Endometrial microvascular endothelial cells (primary cell): ENCODE results near the gene LYST. TPM values are rescaled to one million over a fixed set of nuclear protein-coding genes. Genes with fewer than 3 reads are reported as not detected.
"Not testable (repeated sequence)": the region's sequence is repeated elsewhere in the genome, so short reads cannot be mapped to it uniquely, and the experiment has no call there.

Experiments used
- in situ Hi-C: cut with HindIII; loops from 2 replicates; pipeline ENCODE4 v1.10.0; 2017; ENCODE audit warnings: low sequenced_read_pairs, low pct_unique_long_range_greater_than_20kb; ENCODE audit errors: inconsistent ontology term
- total RNA-seq: library from RNA; depleted of rRNA; stranded (reverse); fragments of >200 nt; gene quantifications from one replicate; pipeline ENCODE4 v1.2.3, GENCODE V29; 2015; ENCODE audit errors: inconsistent ontology term

LYST gene, protein sequence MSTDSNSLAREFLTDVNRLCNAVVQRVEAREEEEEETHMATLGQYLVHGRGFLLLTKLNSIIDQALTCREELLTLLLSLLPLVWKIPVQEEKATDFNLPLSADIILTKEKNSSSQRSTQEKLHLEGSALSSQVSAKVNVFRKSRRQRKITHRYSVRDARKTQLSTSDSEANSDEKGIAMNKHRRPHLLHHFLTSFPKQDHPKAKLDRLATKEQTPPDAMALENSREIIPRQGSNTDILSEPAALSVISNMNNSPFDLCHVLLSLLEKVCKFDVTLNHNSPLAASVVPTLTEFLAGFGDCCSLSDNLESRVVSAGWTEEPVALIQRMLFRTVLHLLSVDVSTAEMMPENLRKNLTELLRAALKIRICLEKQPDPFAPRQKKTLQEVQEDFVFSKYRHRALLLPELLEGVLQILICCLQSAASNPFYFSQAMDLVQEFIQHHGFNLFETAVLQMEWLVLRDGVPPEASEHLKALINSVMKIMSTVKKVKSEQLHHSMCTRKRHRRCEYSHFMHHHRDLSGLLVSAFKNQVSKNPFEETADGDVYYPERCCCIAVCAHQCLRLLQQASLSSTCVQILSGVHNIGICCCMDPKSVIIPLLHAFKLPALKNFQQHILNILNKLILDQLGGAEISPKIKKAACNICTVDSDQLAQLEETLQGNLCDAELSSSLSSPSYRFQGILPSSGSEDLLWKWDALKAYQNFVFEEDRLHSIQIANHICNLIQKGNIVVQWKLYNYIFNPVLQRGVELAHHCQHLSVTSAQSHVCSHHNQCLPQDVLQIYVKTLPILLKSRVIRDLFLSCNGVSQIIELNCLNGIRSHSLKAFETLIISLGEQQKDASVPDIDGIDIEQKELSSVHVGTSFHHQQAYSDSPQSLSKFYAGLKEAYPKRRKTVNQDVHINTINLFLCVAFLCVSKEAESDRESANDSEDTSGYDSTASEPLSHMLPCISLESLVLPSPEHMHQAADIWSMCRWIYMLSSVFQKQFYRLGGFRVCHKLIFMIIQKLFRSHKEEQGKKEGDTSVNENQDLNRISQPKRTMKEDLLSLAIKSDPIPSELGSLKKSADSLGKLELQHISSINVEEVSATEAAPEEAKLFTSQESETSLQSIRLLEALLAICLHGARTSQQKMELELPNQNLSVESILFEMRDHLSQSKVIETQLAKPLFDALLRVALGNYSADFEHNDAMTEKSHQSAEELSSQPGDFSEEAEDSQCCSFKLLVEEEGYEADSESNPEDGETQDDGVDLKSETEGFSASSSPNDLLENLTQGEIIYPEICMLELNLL (N-terminal part only)
- total RNA-seq = 4.3 TPM

DNA sequence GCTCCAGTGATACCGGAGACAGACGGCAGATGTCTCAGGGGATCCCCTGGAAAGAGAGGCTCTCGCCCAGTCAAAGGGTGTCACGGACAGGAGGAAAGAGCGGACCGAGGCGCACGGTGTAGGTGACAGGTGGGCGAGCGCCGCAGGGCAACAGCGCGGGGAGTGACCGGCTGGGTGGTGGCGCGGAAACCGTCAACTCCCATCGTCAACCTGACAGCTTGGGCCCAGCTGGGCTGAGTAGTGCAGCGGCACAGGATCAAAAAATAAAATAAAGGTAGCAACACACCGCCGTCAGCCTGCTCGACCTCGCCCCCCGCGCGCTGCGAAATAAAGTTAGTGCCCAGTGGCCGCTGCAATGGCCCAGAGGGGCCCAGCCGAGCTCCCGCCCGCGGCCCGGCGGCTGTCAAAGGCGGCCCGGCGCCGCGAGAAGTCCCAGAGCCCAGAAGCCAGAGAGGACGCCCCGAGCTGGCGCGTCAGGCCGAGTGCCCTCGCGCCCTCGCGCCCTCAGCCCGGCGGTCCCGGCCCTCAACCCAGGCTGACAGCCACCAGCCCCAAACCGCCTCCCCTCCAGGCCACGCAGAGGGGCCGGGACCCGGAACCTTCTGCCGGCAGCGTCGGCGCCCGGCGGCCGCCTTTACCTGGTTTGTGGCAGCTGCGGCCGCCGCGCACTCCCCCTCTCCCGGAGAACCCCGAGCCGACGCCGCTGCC, at the start of gene LYST:
LYST (minus strand) TSS at position 702 of the 708 bp plus-strand sequence. CDS start 36,489 bp downstream, outside the sequence.
- in situ Hi-C loops = no loop called here

DNA sequence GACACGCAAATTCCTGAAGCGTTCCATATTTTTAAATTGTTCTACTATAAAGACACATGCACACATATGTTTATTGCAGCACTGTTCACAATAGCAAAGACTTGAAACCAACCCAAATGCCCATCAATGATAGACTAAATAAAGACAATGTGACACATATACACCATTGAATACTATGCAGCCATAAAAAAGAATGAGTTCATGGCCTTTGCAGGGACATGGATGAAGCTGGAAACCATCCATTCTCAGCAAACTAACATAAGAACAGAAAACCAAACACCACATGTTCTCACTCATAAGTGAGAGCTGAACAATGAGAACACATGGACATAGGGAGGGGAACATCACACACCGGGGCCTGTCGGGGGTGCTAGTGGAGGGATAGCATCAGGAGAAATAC, 48.8 kb upstream of the LYST start:
- in situ Hi-C loops = not testable (repeated sequence)

DNA sequence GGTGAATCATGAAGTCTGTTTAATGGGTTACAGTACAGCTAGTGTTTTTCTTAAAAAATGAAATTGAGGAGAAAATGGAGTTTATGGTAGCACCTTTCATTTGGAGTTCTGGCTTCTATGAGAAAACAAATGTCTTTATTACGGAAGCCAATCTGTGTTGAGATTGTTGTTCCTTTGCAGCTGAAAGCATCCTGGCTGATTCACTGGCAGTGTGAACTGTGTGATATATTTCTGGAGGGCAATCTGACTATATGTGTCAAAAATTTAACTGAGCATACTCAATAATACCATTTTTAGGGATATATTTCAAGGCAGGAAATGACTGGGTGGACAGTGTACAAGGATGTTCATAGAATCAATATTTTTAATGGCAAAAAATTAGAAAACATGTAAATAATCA, 46.6 kb upstream of the LYST start:
- in situ Hi-C loops = no loop called here

DNA sequence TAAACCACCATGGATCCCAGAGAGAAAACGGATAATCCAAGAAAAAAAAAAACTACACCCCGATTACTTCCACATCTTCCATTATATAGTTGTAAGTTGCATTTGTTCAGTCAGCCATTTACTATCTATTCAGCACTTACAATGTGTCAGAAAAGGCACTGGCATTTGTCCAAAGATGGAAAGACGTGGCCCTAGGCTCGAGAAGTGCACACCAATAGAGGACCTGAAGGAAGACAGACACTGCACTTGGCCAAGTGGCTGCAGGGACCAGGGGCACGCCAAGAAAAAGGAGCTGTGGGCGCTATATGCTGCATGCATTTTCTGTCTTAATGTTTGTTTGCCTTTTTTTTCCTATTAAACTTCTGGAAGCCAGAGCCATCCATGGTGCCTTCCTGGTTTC, 45.2 kb upstream of the LYST start:
- in situ Hi-C loops = no loop called here

DNA sequence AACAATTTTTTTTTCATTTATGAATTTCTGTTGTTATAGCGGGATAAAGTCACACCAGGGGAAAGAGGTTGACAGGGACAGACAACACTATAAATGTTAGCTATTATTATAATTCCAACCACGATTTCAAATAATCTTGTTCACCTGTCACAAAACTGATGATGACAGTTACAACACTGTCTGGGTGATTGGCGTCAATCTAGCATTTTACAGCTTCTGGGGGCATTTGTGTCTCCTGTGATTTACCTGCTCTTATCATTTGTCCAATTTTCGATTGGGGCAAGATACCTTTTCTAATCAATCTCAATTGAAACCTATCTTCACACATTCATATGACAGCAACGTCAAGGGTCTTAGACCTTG, 44.6 kb upstream of the LYST start:
- in situ Hi-C loops = no loop called here

DNA sequence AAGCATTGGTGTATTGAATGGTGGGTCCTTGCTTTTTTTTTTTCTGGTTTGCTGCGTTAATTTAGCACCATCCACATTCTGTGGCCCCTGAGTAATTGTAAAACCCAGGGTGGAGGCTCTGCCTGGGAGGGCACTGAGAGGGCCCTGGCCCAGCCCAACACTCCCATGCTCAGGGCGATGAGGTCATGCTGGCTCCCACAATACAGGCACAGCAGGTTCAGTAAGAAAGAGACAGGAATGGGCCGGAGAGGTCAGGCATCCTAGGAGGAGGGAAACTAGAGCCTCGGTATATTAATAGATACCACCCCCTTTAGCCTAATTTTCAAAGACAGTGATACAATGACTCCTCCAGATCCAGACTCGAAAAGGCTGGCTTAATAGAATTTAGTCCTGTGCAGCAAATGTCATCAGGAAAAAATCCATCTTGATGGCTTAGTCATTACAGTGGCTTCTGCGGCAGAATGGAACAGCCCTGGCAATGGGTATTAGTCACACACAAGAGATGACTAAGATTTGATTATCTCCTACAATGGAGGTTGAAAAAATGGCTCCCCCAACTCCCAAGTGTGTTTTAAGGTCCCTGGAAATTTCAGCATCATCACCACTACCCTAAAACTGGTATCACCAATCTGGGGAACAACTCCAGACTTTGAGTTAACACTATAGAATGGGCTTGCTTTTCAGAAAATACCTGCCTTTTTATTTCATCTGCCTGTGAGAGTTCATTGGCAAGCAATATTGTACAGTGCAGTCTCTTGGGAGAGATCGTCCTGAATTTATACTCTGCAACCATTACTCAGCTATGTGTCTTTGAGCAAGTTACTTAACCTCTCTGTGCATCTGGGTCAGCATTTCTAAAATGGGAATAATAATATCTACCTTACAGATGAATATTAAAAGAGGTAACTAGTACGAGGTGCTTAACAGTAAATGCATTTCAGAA, 43.9 kb upstream of the LYST start:
- in situ Hi-C loops = no loop called here

DNA sequence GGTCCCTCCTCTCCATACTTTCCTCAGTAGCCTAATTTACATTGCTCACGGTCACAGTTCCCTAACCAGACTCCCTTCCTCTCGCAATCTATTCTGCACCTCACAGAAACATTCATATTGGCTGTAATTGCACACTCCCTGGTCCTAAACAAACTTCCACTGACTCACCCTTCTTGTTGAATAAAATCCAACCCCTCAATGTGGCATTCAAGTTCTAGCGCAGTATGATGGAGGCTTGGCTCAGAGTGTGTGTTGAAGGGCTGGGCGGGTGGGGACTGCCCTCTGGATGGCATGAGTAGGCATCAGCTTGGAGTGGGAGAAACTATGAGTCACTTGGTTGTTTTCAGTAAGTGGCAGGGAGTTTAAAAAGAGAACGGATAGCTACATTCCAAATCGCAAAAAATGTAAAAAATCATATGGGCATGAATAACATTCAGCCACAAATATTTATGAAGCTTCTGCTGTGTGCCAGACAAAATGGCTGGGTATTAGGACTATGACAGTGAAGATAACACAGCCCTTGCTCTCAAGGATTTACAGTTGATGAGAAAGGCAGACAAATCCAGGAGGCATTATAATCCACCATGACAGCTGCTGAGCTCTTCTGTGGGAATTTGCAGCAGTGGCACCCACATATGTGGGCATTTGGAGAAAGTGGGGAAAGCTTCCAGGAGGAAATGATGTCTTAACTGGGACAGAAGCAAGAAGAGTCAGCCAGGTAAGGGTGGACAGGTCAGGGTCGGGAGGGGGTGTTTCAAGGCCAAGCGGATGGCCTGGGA, 42.2 kb upstream of the LYST start:
- in situ Hi-C loops = no loop called here

DNA sequence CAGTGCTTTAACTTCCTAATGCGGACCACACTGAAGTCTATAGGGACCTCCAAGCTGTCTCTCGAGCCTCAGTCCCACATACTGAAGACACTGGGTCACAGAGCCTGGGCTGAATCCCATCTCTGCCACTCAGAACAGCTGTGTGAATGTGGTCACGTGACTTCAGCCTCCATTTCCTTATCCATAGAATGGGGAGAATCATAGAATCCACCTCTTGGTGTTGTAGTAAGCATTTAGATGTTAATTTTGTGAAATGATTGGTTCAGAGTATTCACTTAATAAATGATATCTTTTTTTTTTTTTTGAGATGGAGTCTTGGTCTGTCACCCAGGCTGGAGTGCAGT, 41.2 kb upstream of the LYST start:
- in situ Hi-C loops = no loop called here

DNA sequence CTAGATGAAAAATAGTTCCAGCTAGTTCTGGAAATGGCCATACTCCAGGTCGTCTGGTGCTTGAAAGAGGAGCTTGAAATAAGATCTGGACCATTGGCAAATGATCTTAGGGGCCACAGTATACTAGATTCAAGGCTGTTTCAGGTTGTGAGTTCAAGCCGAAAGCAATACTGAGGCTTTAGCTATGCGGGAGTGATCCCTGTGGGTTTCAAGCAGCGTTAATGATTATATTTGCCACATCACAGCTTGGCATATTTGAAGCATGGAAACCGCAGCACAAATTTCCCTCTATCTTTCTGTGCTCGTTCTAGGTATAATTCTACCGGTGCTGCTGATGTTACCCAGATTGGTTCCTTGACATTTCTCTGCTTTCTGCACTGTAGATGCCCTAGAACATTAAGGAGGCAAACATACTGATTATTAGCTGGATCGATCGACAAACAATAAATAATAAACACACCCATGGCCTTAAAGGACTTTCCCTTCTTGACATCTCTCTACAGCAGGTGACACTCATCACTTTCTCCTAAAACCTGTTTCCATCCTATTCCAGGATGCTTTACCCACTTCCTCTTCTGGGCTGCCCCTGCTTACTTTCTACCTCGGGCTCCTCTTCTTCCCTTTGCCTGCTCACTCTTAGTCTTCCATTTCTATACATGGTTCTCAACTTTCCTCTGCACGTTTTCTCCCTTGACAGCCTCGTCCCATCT, 40.6 kb upstream of the LYST start:
- in situ Hi-C loops = no loop called here

DNA sequence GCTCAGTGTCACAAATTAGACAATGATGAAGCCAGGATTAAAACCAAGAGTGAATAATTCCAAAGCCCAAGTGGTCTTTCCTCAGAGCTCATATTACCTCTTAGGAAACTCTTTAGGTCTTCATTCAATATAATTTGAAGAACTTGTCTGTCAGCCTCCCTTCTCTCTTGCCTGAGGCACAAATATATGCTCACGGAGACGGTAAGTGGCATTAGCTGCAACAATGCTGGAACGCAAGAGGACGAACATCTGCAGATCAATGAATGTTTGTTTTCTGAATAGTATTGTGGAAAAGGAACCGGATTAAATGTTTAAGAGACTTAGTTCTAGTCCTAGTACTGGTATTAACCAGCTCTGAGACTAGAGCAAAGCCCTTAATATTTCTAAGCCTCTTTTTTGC, 39.7 kb upstream of the LYST start:
- in situ Hi-C loops = no loop called here

DNA sequence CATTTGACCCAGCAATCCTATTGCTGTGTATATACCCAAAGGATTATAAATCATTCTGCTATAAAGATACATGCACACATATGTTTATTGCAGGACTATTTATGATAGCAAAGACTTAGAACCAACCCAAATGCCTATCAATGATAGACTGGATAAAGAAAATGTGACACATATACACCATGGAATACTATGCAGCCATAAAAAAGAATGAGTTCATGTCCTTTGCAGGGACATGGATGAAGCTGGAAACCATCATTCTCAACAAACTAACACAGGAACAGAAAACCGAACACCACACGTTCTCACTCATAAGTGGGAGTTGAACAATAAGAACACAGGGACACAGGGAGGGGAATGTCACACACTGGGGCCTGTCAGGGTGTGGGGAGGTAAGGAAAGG, 37.1 kb upstream of the LYST start:
- in situ Hi-C loops = not testable (repeated sequence)

DNA sequence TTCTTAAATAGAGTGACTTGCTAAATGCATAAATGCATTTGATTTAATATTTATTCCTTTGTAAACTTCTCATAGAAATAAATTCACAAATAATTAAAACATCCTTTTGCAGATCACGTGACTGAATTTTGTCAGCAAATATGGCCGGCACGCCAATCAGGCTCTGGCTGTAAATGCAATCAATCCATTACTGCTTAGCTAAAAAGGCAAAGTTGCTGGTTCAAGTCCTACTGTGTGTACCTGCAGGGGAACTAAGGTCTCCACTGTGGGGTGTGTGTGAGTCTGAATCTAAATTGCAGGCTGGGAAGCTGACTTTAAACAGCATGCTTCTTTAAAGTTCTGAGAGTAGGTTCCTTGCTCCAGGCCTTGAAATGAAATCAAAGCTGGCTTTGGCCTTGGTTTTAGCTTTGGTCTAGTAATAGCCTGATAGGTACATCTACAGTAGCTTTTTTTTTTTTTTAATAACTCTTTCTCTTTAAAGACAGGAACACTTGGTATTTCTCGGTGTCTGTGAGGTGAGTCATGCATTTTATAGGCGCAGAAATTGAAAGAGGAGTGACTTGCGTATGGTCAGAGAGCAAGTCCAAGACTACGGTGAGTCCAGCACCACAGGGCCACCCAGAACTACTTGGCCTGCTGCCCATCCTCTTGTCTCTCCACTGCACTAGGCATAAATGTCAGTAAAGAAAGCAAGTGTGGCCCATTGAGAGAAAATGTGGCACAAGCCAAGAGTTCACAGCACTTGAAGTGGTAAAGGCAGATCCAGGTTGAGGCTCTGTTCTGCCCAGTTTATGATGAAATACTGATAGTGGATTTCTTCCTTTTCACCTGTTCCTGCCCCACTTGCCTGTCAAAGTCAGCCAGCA, 36.2 kb upstream of the LYST start:
- in situ Hi-C loops = no loop called here

DNA sequence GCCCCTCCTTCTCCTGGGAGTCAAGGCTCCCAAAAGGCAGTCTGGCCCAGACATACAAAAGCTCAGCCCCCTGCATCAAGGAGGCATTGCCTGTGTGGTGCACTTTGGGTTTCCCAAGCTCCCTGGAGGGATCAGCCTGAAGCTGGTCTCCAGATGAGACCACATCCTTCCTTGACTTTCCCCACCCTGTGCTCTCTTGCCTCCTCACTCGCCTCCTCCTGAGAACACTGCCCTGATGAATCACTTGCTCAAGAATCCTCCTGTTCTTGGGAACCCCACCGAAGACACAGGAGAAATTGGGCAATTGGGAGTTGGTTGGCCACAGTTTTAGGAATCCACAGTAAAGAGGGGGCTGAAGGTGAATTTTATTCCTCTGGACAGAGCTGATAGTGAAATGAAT, 34.8 kb upstream of the LYST start:
- in situ Hi-C loops = no loop called here

DNA sequence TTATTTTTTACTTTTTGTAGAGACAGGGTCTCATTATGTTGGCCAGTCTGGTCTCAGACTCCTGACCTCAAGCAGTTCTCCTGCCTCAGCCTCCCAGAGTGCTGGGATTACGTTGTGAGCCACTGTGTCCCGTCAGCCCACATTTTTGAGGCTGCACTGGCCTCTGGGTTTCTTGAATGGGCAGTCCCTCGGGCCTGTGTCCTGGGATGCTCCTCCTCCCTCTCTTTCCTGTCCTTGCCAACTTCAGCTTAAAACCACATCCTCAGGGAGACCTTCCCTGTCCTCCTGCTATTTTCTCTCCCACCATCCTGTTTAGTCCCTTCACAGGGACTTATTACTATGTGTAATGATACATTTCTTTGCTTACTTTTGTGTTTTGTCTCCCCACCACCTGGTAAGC, 31.4 kb upstream of the LYST start:
- in situ Hi-C loops = no loop called here

DNA sequence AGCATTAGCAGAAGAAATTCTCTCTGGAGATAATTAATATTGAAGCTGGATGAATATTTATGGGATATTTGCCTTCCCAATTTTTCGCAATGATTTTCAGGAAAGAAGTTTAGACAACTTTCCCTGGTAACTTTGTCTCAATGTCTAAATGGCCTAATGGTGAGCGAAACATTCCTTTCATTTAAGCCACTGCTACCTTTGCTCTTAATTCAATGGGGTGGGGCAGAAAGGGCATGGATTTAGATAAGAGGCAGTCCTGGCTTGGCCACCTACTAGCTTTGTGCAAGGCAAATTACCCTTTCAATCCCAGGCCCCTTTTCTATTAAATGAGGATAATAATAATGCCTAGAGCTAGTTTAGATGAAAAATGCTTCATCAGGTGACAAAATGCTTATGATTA, 27.1 kb upstream of the LYST start:
- in situ Hi-C loops = no loop called here
